Kidney (tissue), 14 donors: ENCODE measurements around the gene CLCN7. TPM values are rescaled to one million over a fixed set of nuclear protein-coding genes. Genes with fewer than 3 reads are reported as not detected.

Experiments
- DNase-seq, 5 donors: peaks; one replicate each; pipeline ENCODE4 v3.0.0-alpha.2; 2013 to 2020
- FAIRE-seq: peaks from 2 replicates; lab custom pipeline; 2012; peaks lifted over from hg19 to GRCh38; lab: Jason Lieb, UNC
- H3K27ac ChIP-seq, 2 donors: one replicate each; pipeline ENCODE4 v1.7.0; 2013; ENCODE audit warnings: low read depth in 2 of 2, low read length in 2 of 2, inconsistent platforms in 1 of 2
- H3K27me3 ChIP-seq: one replicate; pipeline ENCODE4 v1.7.1; 2013; ENCODE audit warnings: low read length, inconsistent platforms; ENCODE audit not compliant: control insufficient read depth, insufficient read depth
- H3K36me3 ChIP-seq, 3 donors: one replicate each; pipeline versions ENCODE4 v1.7.0 to v1.7.1; 2013; ENCODE audit warnings: low read length in 3 of 3, control low read depth in 1 of 3, inconsistent platforms in 1 of 3; ENCODE audit not compliant: insufficient read depth in 3 of 3, control insufficient read depth in 2 of 3
- H3K4me1 ChIP-seq, 3 donors: one replicate each; pipeline versions ENCODE4 v1.7.0 to v1.7.1; 2013; ENCODE audit warnings: low read length in 3 of 3, inconsistent platforms in 1 of 3, low read depth in 1 of 3; ENCODE audit not compliant: control insufficient read depth in 2 of 3, insufficient read depth in 2 of 3
- H3K4me3 ChIP-seq, 3 donors: one replicate each; pipeline versions ENCODE4 v1.7.0 to v1.8.1; 2013; ENCODE audit warnings: low read length in 3 of 3, control low read depth in 1 of 3, inconsistent platforms in 1 of 3
- H3K9ac ChIP-seq, 3 donors: one replicate each; pipeline versions ENCODE4 v1.7.0 to v1.7.1; 2013; ENCODE audit warnings: low read length in 3 of 3, control low read depth in 1 of 3, inconsistent platforms in 1 of 3
- H3K9me3 ChIP-seq, 3 donors: one replicate each; pipeline versions ENCODE4 v1.7.0 to v1.7.1; 2013; ENCODE audit warnings: low read length in 3 of 3, control low read depth in 1 of 3, inconsistent platforms in 1 of 3; ENCODE audit not compliant: control insufficient read depth in 2 of 3, insufficient read depth in 1 of 3
- CTCF ChIP-seq: IDR thresholded peaks from 3 replicates; pipeline ENCODE4 v1.5.1; 2012; ENCODE audit warnings: mild to moderate bottlenecking, moderate library complexity, borderline replicate concordance; ENCODE audit not compliant: insufficient read depth; ENCODE audit errors: extremely low read depth
- intact Hi-C: fragments of 100-400 bp; cut with DNase I; formaldehyde crosslinking; loops from one replicate; pipeline ENCODE4 v1.11.1; 2022
- polyA plus RNA-seq: library from polyadenylated mRNA; stranded (reverse); fragments of 350-450 nt; fragmentation: Illumina TruSeq; extraction: RNeasy Lipid Tissue Mini Kit (QIAGEN cat#74804); gene quantifications from one replicate; pipeline ENCODE4 v1.2.3, GENCODE V29; 2014; ENCODE audit warnings: low read depth, low replicate concordance; ENCODE audit not compliant: insufficient read depth
- total RNA-seq: library from RNA; stranded (reverse); fragmentation: NEBNext Ultra II Directional; extraction: Animal tissue kit (Norgen Biotek cat#: 25700); gene quantifications from one replicate; pipeline ENCODE4 v1.2.1, GENCODE V29; 2021
- donor health status: control.
- donor health status: control.
- donor health status: control.
- donor health status: control.
- donor health status: control.
- donor health status: DM: yes; HTN: yes; CAD: no.
- donor health status: Normal renal cell carcinoma (clear cell type).

The CLCN7 gene
- total and polyA plus RNA-seq, 2 donors from 2014 or later = 38.9 to 92.5 TPM

GRCh38 chr16:1398826-1399581 lies 75.8 kb downstream of the CLCN7 start:
- no peaks in the 10 kb centered on the region for H3K4me1 ChIP-seq
- TF ChIP-seq CTCF = no peak
- no peaks in the 10 kb centered on the region for H3K27me3 ChIP-seq
- H3K9ac ChIP-seq = no peak overlapping the region
- no peaks in the 10 kb centered on the region for H3K9me3 ChIP-seq
- no peak for FAIRE-seq
- H3K4me3 ChIP-seq = no peak overlapping the region
- peaks cover 2 to 14% (median 10%) of the 10 kb centered on the region in 3 donors for H3K36me3 ChIP-seq
- no peak for DNase-seq
- intact Hi-C loops = no loop called here
- no peak overlapping the region for H3K27ac ChIP-seq

- Histone ChIP-seq H3K27me3 (no peaks in the 10 kb centered on the region), H3K4me3 (no peak overlapping the region), H3K9me3 (no peaks in the 10 kb centered on the region), H3K36me3 (peaks cover 2 to 17% (median 10%) of the 10 kb centered on the region in 3 donors), H3K9ac (no peak overlapping the region), H3K4me1 (no peaks in the 10 kb centered on the region), H3K27ac (no peak overlapping the region)
- intact Hi-C loops = no loop called here
- no peak for TF ChIP-seq CTCF
- DNase-seq = no peak
- FAIRE-seq = no peak
These were observed 76.5 kb downstream of the CLCN7 start for GRCh38 chr16:1398351-1398750.

GRCh38 chr16:1397779-1398178 lies 77.0 kb downstream of the CLCN7 start:
- FAIRE-seq (no peak), DNase-seq (no peak)
- TF ChIP-seq CTCF = no peak
- H3K36me3 ChIP-seq = peaks cover 2 to 22% (median 10%) of the 10 kb centered on the region in 3 donors
- no peaks in the 10 kb centered on the region for H3K4me1 ChIP-seq
- H3K4me3 ChIP-seq = no peak overlapping the region
- intact Hi-C loops = no loop called here
- no peaks in the 10 kb centered on the region for H3K27me3 ChIP-seq
- no peaks in the 10 kb centered on the region for H3K9me3 ChIP-seq
- H3K27ac ChIP-seq = no peak overlapping the region
- H3K9ac ChIP-seq = no peak overlapping the region
